SK-N-MC (cell line): ENCODE data around the gene SPATA24.

Experiments
- EZH2 ChIP-seq: fragments of 200-600 bp; sonication (generic); IDR thresholded peaks from one replicate; pipeline ENCODE4 v1.6.1; 2017; ENCODE audit warnings: antibody characterized with exemption
- FOXP2 ChIP-seq: optimal IDR thresholded peaks from 2 replicates; pipeline ENCODE3; 2011; ENCODE audit warnings: mild to moderate bottlenecking, moderate library complexity; ENCODE audit not compliant: insufficient read depth; ENCODE audit errors: extremely low read length, control extremely low read depth
- POLR2AphosphoS5 ChIP-seq: IDR thresholded peaks from 2 replicates; pipeline ENCODE4 v1.6.1; 2012; ENCODE audit warnings: mild to moderate bottlenecking, low read depth, low read length, borderline replicate concordance

DNA sequence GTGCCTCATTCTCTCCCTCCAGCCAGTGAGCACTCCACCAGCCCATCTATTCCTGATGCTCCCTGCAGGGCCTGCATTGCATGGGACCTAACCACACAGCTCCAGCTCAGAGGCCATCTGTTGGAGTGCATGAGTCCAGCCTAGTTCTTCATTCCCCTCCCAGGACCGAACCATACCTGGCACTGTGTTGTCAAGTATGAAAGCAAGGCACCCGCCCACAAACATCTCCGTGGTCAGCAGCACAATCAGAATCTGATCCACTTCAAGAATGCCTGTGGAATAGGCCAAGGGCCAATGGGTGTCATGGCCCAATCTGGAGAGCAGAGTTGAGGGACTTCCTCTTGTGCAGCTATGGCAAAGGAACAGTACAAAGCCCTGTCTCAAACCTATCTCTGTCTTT lies 26.7 kb downstream of the SPATA24 start:
- no peak for TF ChIP-seq POLR2AphosphoS5
- TF ChIP-seq EZH2, result no peak
- no peak for TF ChIP-seq FOXP2
